Naive thymus-derived CD4-positive, alpha-beta T cell (primary cell): ENCODE data around the gene CYRIA. TPM values are rescaled to one million over a fixed set of nuclear protein-coding genes. Genes with fewer than 3 reads are reported as not detected.
A peak's percentile ranks its signal among the peaks of the same experiment; 100 is the strongest.

Experiments used
- ATAC-seq: fragments of 150-1000 bp; cut with Tn5 transposase; 2 replicates; pipeline ENCODE4 v1.10.0; 2021; ENCODE audit warnings: mild to moderate bottlenecking, moderate library complexity
- CTCF ChIA-PET: fragments of 350-600 bp; sonication (Branson Sonifier 250); formaldehyde crosslinking; loops from one replicate; lab custom pipeline; 2021; ENCODE audit warnings: antibody characterized with exemption; lab: Charles Lee
- POLR2A ChIA-PET: fragments of 350-600 bp; sonication (Branson Sonifier 250); formaldehyde crosslinking; loops from one replicate; lab custom pipeline; 2021; ENCODE audit warnings: antibody characterized with exemption, inconsistent platforms; lab: Charles Lee
- DNase-seq, 9 donors: peaks; one replicate each; pipeline versions ENCODE4 v3.0.0 to v3.0.0-alpha.2; 2020 to 2022; ENCODE audit warnings: mixed read lengths in 1 of 9
- H3K27ac ChIP-seq: one replicate; pipeline ENCODE4 v1.7.0; 2013; ENCODE audit warnings: mild to moderate bottlenecking, low read depth, low read length, moderate library complexity
- H3K27me3 ChIP-seq, 2 donors: one replicate each; pipeline ENCODE4 v1.7.0; 2013; ENCODE audit warnings: low read length in 2 of 2, mild to moderate bottlenecking in 2 of 2, moderate library complexity in 2 of 2; ENCODE audit not compliant: control insufficient read depth in 2 of 2, insufficient read depth in 2 of 2
- H3K36me3 ChIP-seq, 3 experiments: 1 replicate in 2 of 3; 2 replicates in 1 of 3; pipeline ENCODE4 v1.7.0; 2013; ENCODE audit warnings: low read length in 3 of 3, mild to moderate bottlenecking in 3 of 3, moderate library complexity in 1 of 3; ENCODE audit not compliant: insufficient read depth in 3 of 3, control insufficient read depth in 2 of 3
- H3K4me1 ChIP-seq, 2 donors: one replicate each; pipeline ENCODE4 v1.7.0; 2013; ENCODE audit warnings: low read length in 2 of 2, mild to moderate bottlenecking in 2 of 2, moderate library complexity in 1 of 2; ENCODE audit not compliant: control insufficient read depth in 2 of 2, insufficient read depth in 2 of 2
- H3K4me3 ChIP-seq: 2 replicates; pipeline ENCODE4 v1.7.0; 2013; ENCODE audit warnings: mild to moderate bottlenecking, low read length
- H3K9me3 ChIP-seq, 3 experiments: 1 replicate in 2 of 3; 2 replicates in 1 of 3; pipeline ENCODE4 v1.7.0; 2013; ENCODE audit warnings: low read length in 3 of 3; ENCODE audit not compliant: control insufficient read depth in 2 of 3
- H3K27ac Mint-ChIP-seq, 9 donors: one replicate each; pipeline ENCODE4 v1.8.0; 2020 to 2022; ENCODE audit warnings: mixed read lengths in 9 of 9, mild to moderate bottlenecking in 8 of 9, moderate library complexity in 5 of 9, inconsistent platforms in 2 of 9
- H3K27me3 Mint-ChIP-seq, 5 donors: one replicate each; pipeline ENCODE4 v1.8.0; 2021 to 2022; ENCODE audit warnings: mixed read lengths in 5 of 5, mild to moderate bottlenecking in 1 of 5
- H3K36me3 Mint-ChIP-seq, 5 donors: one replicate each; pipeline ENCODE4 v1.8.0; 2020 to 2022; ENCODE audit warnings: mixed read lengths in 5 of 5, mild to moderate bottlenecking in 3 of 5, inconsistent platforms in 1 of 5
- H3K4me1 Mint-ChIP-seq, 7 donors: one replicate each; pipeline ENCODE4 v1.8.0; 2020 to 2022; ENCODE audit warnings: mixed read lengths in 7 of 7, mild to moderate bottlenecking in 3 of 7, inconsistent platforms in 1 of 7
- H3K4me3 Mint-ChIP-seq, 10 donors: one replicate each; pipeline ENCODE4 v1.8.0; 2020 to 2022; ENCODE audit warnings: mild to moderate bottlenecking in 10 of 10, mixed read lengths in 10 of 10, moderate library complexity in 6 of 10, inconsistent platforms in 2 of 10
- H3K9me3 Mint-ChIP-seq, 11 donors: one replicate each; pipeline ENCODE4 v1.8.0; 2020 to 2022; ENCODE audit warnings: mixed read lengths in 11 of 11, mild to moderate bottlenecking in 4 of 11, inconsistent platforms in 1 of 11, moderate library complexity in 1 of 11
- intact Hi-C, 2 donors: fragments of 100-400 bp; cut with micrococcal nuclease; formaldehyde crosslinking; loops; one replicate each; pipeline ENCODE4 v1.15.1; 2023
- polyA plus RNA-seq, 2 donors: library from polyadenylated mRNA; unstranded; fragments of 300-500 nt; fragmentation: Illumina TruSeq; gene quantifications; one replicate each; pipeline ENCODE4 v1.2.3, GENCODE V29; 2021
- total RNA-seq, 6 experiments: library from RNA in 5 of 6; stranded (reverse) in 5 of 6; gene quantifications; 1 replicate in 5 of 6; 2 replicates in 1 of 6; pipeline ENCODE4 v1.2.3 and lab custom pipeline; 2021 to 2026

CYRIA gene
- total and polyA plus RNA-seq, 7 experiments from 2014 or later, result 0.16 to 48.7 (median 1.1) TPM

DNA sequence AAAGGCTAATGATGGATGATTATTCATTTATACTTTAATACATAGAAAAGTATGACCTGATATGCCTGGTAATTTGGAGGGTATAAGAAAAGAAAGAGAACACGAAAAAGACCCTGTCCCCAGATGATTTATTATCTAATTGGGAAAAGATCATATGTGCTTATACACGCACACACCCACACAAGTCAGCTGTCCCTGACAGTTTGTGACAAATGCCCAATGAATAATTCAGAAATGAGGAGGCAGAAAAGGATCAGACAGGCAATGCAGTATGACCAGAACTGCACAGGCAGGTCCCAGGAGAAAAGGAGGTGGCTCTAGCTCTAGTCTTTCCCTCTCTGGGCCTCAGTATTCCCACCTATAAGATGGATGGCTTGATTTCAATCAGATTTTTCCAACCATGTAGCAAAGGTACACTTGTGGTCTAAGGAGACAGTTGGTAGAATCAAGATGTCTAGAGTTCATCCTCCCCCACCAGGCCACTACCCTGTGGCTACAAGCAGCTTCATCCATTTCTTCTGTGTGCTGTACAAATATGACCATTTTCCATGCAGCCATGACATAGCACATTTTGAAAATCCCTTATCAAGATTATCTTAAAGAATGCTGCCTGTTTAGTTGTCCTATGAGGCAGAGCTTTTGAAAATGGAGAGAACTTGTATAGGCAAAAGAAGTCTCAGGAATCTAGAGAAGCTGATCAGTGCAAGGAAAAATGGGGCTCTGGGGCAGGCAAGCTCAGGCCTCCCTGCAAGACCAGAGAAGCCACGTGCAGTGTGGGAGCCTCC is 19.7 kb downstream of the CYRIA start:
- DNase-seq, result no peak
- H3K4me1 Mint-ChIP-seq, result peaks cover 0 to 13% (median 0%) of the 10 kb centered on the region in 7 donors
- Histone ChIP-seq H3K36me3 (no peaks in the 10 kb centered on the region), H3K27ac (no peak overlapping the region), H3K9me3 (no peaks in the 10 kb centered on the region), H3K4me1 (no peaks in the 10 kb centered on the region), H3K27me3 (no peaks in the 10 kb centered on the region), H3K4me3 (no peak overlapping the region)
- POLR2A ChIA-PET, result no interaction called here
- no peak for ATAC-seq
- H3K36me3 Mint-ChIP-seq, result no peaks in the 10 kb centered on the region
- intact Hi-C loops, result no loop called here
- H3K4me3 Mint-ChIP-seq, result no peak overlapping the region
- H3K9me3 Mint-ChIP-seq, result no peaks in the 10 kb centered on the region
- no peak overlapping the region for H3K27ac Mint-ChIP-seq
- H3K27me3 Mint-ChIP-seq, result peaks cover 0 to 4% (median 0%) of the 10 kb centered on the region in 5 donors
- CTCF ChIA-PET, result interaction anchor here (1.0 kb wide), 1 partner anchor 9 kb away, joined by 3 read pairs; no protein-coding TSS in a partner anchor

DNA sequence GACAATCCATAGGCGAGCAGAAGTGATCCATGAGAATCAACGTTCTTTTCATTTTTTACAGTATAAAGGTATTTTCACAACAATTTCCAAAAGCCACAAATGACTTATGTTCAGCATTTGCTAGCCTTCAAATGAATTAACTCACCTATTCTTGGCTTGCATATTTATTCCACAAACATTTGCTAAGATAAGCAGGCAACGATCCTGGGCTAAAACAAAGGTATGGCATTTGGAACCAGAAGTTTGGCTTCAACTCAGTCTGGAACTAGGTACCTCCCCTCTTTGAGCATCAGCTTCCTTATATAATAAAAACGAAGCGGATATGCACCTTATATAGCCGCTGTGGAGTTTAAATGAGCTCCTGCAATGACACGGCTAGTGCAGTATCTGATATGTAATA is 20.5 kb downstream of the CYRIA start:
- no peaks in the 10 kb centered on the region for H3K9me3 ChIP-seq

DNA sequence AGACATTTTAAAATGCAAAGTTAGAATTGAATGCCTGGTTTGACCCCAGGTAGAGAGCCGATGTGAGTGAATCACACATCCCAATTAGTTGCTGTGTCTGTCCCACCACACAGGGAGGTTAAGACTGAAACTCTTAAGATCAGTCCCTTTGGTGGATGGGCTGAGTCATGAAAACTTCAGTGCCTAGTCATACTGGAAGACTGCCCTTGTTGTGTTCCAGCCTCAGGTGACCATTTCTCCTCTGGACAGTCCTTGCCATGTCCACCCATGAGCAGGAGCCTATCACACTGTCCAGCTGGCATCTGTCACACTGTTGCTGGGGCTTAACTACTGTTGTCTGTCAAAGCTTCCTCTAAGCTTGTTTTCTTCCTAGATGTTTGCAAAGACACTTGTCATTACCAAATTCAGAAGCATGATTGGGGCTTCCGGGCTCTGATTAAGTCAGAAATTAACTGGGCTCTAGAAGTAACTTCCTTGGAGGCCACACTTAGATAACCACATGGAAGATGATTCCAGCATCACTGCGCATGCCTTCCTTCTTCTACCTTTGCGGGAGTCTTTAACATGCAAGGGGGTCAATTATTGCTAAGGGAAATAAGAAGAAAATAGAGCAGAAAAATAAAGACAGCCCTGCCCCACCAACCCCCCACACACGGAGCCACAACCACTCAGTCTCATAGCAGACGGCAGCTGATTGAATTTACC is 21.3 kb downstream of the CYRIA start:
- Histone ChIP-seq H3K9me3 (no peaks in the 10 kb centered on the region), H3K36me3 (no peaks in the 10 kb centered on the region), H3K4me1 (peaks cover 0 to under 1% of the 10 kb centered on the region in 2 donors), H3K27ac (no peak overlapping the region), H3K4me3 (no peak overlapping the region), H3K27me3 (no peaks in the 10 kb centered on the region)
- ATAC-seq, result no peak
- intact Hi-C loops, result no loop called here
- Mint-ChIP-seq H3K4me1 (peaks cover under 1 to 8% (median 1%) of the 10 kb centered on the region in 7 donors), H3K27ac (no peak overlapping the region), H3K4me3 (no peak overlapping the region), H3K27me3 (peaks cover 0 to 4% (median 0%) of the 10 kb centered on the region in 5 donors), H3K36me3 (no peaks in the 10 kb centered on the region), H3K9me3 (no peaks in the 10 kb centered on the region)
- CTCF ChIA-PET, result interaction anchor here (0.8 kb wide), 1 partner anchor 13 kb away, joined by 3 read pairs; no protein-coding TSS in a partner anchor
- POLR2A ChIA-PET, result no interaction called here
- DNase-seq, result no peak

More for the DNA sequence above, 20.5 kb downstream of the CYRIA start:
- ChIA-PET POLR2A (no interaction called here), CTCF (interaction anchor here (1.0 kb wide), 1 partner anchor 8 kb away, joined by 3 read pairs; no protein-coding TSS in a partner anchor)
- intact Hi-C loops, result no loop called here
- no peak overlapping the region for H3K27ac ChIP-seq
- Mint-ChIP-seq H3K27me3 (peaks cover 0 to 4% (median 0%) of the 10 kb centered on the region in 5 donors), H3K36me3 (no peaks in the 10 kb centered on the region), H3K9me3 (no peaks in the 10 kb centered on the region), H3K4me3 (no peak overlapping the region), H3K27ac (no peak overlapping the region), H3K4me1 (peaks cover 0 to 11% (median 0%) of the 10 kb centered on the region in 7 donors)
- H3K4me1 ChIP-seq, result no peaks in the 10 kb centered on the region
- H3K4me3 ChIP-seq, result no peak overlapping the region
- H3K27me3 ChIP-seq, result no peaks in the 10 kb centered on the region
- no peaks in the 10 kb centered on the region for H3K36me3 ChIP-seq
- no peak for ATAC-seq
- DNase-seq, result no peak

DNA sequence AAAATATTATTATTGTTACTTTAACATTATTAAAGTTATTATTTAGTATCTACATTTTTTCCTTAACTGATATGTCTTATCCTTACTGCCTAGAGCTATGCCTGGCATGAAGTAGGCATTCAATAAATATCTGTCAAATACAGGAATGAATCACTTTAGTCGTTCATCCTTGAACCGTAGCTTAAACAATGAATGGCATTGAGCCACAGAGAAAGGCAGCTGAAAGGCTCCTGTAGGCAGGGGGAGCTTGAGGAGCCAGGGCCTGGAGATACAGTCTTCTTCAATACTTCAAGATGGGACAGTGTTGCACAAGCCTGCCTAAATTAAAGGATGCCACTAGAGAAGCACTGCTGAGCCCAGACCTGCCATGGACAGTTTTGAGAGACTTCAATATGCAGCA is 22.5 kb downstream of the CYRIA start:
- Mint-ChIP-seq H3K27ac (no peak overlapping the region), H3K4me1 (peaks cover 12 to 15% (median 14%) of the 10 kb centered on the region in 7 donors), H3K36me3 (peaks cover 0 to 2% (median 0%) of the 10 kb centered on the region in 5 donors), H3K4me3 (no peak overlapping the region), H3K27me3 (peaks cover 0 to 4% (median 0%) of the 10 kb centered on the region in 5 donors), H3K9me3 (peaks cover 0 to 2% (median 0%) of the 10 kb centered on the region in 11 donors)
- ChIA-PET CTCF (interaction anchor here (0.8 kb wide), 1 partner anchor 12 kb away, joined by 3 read pairs; no protein-coding TSS in a partner anchor), POLR2A (no interaction called here)
- no peak for DNase-seq
- intact Hi-C loops, result no loop called here
- ATAC-seq, result no peak
- no peak overlapping the region for H3K27ac ChIP-seq
- no peaks in the 10 kb centered on the region for H3K36me3 ChIP-seq
- H3K4me3 ChIP-seq, result no peak overlapping the region
- no peaks in the 10 kb centered on the region for H3K9me3 ChIP-seq
- H3K27me3 ChIP-seq, result no peaks in the 10 kb centered on the region
- peaks cover 0 to 11% of the 10 kb centered on the region in 2 donors for H3K4me1 ChIP-seq

DNA sequence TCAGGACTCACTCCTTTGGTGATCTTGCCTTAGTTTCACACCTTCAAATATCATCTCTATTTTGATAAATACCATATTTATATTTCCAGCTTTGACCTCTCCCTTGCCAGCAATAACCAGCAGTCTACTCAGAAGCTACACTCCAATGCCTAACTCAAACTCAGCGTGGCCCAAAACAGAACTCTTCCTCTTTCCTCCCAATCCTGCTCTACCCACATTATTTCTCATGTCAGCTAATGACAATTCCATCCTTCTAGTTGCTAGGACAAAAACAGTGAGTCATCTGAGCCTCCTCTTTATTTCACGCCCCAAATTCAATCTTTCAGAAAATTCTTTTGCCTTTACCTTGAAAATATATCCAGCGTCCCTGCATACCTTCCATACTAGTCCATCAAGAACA is 23.5 kb downstream of the CYRIA start:
- peaks cover 0 to 10% (median 0%) of the 10 kb centered on the region in 5 donors for H3K36me3 Mint-ChIP-seq
- H3K4me1 ChIP-seq, result peaks cover 0 to 12% of the 10 kb centered on the region in 2 donors
- ChIA-PET POLR2A (no interaction called here), CTCF (interaction anchor here (1.6 kb wide), 1 partner anchor 13 kb away, joined by 3 read pairs; no protein-coding TSS in a partner anchor)
- DNase-seq (no peak), ATAC-seq (peak; percentile 21)
- intact Hi-C loops, result no loop called here
- no peaks in the 10 kb centered on the region for H3K36me3 ChIP-seq
- H3K27ac ChIP-seq, result no peak overlapping the region
- no peaks in the 10 kb centered on the region for H3K27me3 ChIP-seq
- peaks cover 0 to 4% (median 0%) of the 10 kb centered on the region in 5 donors for H3K27me3 Mint-ChIP-seq
- no peak overlapping the region for H3K4me3 ChIP-seq
- no peak overlapping the region for H3K4me3 Mint-ChIP-seq
- peaks cover 0 to 8% (median 0%) of the 10 kb centered on the region in 11 donors for H3K9me3 Mint-ChIP-seq
- no peak overlapping the region for H3K27ac Mint-ChIP-seq
- H3K9me3 ChIP-seq, result no peaks in the 10 kb centered on the region
- H3K4me1 Mint-ChIP-seq, result peaks cover 15 to 20% (median 19%) of the 10 kb centered on the region in 7 donors

DNA sequence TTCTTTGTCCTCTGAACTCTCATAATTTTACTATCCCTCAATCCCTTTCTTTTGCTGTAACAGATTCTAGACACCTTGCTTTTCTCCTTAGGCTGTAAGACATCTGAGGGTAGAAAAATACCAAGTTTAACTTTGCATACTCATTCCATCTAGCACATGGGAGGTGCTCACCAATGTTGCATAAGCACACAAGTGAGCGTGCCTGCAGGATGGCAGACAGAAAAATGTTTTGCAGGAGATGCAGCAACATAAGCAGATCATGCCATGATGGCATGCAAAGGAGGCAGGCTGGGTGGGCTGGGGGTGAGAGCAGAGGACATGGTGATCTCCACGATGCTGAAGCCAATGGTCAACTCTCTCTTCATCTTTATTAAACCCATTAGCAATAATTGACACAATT is 24.1 kb downstream of the CYRIA start:
- Histone ChIP-seq H3K27me3 (no peaks in the 10 kb centered on the region), H3K4me1 (peaks cover 0 to 12% of the 10 kb centered on the region in 2 donors), H3K9me3 (no peaks in the 10 kb centered on the region), H3K36me3 (no peaks in the 10 kb centered on the region), H3K4me3 (no peak overlapping the region), H3K27ac (no peak overlapping the region)
- POLR2A ChIA-PET, result no interaction called here
- Mint-ChIP-seq H3K27me3 (peaks cover 0 to 4% (median 0%) of the 10 kb centered on the region in 5 donors), H3K4me1 (peaks cover 15 to 22% (median 19%) of the 10 kb centered on the region in 7 donors), H3K36me3 (peaks cover 0 to 10% (median 0%) of the 10 kb centered on the region in 5 donors), H3K9me3 (peaks cover 0 to 10% (median 0%) of the 10 kb centered on the region in 11 donors), H3K4me3 (no peak overlapping the region), H3K27ac (no peak overlapping the region)
- intact Hi-C loops, result no loop called here
- DNase-seq (no peak), ATAC-seq (no peak)
- CTCF ChIA-PET, result interaction anchor here (1.6 kb wide), 1 partner anchor 12 kb away, joined by 3 read pairs; no protein-coding TSS in a partner anchor
